HG03196 (cell line): ENCODE measurements around the gene SNCB.
"Not testable (repeated sequence)": the region's sequence is repeated elsewhere in the genome, so short reads cannot be mapped to it uniquely, and the experiment has no call there.

Experiments used
- ATAC-seq: cut with Tn5 transposase; IDR thresholded peaks from one replicate; pipeline ENCODE4 v1.9.1; 2021; ENCODE audit not compliant: unreplicated experiment

The SNCB gene

DNA sequence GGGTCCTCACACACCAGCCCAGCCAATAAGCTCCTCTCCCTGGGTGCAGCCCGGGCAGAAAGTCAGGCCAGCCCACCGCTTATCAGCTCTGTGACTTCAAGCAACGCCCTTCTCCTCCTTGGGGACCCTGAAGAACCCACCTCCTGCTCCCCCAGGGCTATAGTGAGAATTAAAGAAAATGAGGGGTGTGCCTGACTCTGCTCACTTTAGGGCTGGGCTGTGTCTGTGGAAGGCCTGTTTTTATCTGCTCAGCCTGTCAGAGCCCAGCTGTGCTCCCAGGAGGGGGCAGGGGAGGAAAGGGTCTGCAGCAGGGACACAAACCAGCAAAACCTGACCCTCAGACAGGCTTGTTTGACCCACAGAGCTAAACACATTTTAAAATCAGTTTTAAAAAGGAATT lies 24.3 kb downstream of the SNCB start:
- no peak for ATAC-seq

GRCh38 chr5:176603091-176603490 lies 27.2 kb downstream of the SNCB start:
- ATAC-seq: no peak

- ATAC-seq: no peak
Observed at GRCh38 chr5:176601901-176602482, 28.3 kb downstream of the SNCB start.

- not testable (repeated sequence) for ATAC-seq
Observed at GRCh38 chr5:176599749-176600430, 30.4 kb downstream of the SNCB start.

GRCh38 chr5:176597417-176598389 lies 32.6 kb downstream of the SNCB start:
- ATAC-seq: no peak

DNA sequence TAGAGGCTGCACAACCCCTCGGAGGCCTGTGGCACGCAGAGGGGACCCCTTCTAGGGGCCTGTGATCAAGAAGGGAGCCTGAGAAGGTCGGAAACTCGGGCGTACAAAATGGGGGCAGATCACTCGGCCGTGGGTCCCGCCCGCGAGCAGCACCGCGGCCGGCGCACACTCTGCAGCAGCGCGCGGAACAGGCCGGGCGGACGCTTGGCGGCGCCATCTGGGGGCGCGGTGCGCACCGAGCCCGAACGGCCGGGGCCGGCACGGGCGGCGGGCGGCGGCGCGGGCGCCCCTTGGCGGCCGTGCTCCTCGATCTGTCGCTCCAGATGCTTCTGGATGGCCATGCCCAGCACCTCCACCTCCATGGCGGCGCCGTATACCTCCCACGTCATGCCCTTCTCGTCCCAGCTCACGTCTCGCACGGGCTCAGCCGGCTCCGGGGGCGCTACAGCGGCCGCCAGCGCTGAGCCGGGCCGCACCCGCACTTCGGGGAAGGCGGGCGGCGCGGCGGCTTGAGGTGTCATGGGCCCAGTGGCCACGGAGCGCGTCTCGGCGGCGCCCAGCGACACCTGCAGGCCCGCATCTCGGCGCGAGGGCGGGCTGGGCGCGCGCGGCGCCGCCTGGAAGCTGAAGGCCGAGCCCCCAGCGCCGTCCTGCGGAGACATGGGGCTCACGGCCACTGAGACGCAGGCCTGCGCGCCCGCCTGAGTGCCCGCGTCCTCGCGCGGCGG lies 33.5 kb downstream of the SNCB start:
- ATAC-seq: peak; percentile 40

- ATAC-seq: no peak
Observed at GRCh38 chr5:176596069-176596644, 34.2 kb downstream of the SNCB start.

GRCh38 chr5:176595386-176595943 lies 34.9 kb downstream of the SNCB start:
- ATAC-seq: no peak

DNA sequence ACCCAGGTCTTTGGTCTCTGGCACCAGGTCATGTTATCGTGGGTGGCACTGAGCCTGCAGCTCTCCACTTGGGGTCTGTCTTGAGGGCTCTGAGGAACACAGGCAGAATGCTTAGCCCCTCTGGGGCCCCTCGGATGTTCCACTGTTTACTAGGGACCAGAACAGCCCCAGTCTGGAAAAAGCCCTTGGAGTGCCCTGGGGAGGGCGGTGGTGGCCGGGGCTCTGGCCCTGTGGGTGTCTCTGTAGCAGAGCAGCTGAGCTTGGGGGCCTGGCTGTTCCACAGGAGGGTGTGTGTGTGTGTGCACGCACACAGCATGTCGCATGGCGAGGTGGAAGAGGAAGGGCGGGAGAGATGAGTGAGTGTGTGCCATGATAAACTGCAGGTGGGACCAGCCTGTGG lies 35.8 kb downstream of the SNCB start:
- ATAC-seq: no peak

GRCh38 chr5:176593273-176593869 lies 37.0 kb downstream of the SNCB start:
- no peak for ATAC-seq

- no peak for ATAC-seq
Observed at GRCh38 chr5:176592573-176592972, 37.8 kb downstream of the SNCB start.

- ATAC-seq: not testable (repeated sequence)
Observed at GRCh38 chr5:176591667-176592066, 38.7 kb downstream of the SNCB start.

GRCh38 chr5:176590035-176590717 lies 40.2 kb downstream of the SNCB start:
- no peak for ATAC-seq

DNA sequence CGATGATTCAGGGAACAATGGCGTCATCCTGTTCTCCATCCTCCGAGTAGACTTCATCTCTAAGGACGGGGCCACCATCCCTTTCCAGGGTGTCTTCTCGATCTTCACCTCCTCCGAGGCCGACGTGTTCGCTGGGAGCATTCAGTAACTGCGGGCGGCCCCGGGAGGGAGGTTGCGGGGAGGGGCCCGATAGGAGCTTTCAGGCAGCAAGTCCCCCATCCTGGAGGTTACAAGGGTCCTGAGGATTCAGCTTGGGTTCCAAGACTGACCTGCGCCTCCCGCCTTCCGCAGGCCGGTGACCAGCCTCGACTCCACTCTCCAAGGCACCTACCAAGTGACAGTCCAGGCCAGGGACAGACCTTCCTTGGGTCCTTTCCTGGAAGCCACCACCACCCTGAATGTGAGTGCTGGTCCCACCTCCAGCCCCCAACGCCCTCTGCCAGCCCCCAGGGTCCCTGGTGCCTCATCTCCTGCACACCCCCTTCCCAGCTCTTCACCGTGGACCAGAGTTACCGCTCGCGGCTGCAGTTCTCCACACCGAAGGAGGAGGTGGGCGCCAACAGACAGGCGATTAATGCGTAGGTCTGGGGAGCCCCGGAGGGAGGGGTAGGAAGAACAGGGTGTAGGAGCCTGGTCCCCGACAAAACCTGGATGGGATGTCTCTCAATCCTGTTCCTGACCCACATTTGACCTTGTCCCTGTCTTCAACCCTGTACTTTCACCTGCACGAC lies 41.1 kb downstream of the SNCB start:
- no peak for ATAC-seq

- ATAC-seq: no peak
Observed at GRCh38 chr5:176588297-176588696, 42.0 kb downstream of the SNCB start.

DNA sequence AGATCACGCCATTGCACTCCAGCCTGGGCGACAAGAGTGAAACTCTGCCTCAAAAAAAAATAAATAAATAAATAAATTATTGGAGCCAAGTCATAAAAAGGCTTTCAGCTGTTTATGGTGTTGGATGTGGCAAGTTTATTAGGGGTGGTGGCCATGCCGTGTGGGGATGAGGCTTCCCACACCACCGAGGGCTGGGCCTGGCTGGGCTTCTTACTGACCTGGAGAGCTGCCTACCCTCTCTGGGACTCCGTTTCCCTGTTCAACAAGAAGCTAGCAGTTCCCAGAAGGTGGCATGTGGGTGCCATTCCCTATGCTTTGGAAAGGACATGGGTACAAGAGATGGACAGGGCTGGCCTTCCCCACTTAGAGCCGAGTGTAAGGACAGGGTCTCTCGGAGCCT lies 42.9 kb downstream of the SNCB start:
- ATAC-seq: no peak

- no peak for ATAC-seq
Observed at GRCh38 chr5:176583076-176583475, 47.3 kb downstream of the SNCB start.

DNA sequence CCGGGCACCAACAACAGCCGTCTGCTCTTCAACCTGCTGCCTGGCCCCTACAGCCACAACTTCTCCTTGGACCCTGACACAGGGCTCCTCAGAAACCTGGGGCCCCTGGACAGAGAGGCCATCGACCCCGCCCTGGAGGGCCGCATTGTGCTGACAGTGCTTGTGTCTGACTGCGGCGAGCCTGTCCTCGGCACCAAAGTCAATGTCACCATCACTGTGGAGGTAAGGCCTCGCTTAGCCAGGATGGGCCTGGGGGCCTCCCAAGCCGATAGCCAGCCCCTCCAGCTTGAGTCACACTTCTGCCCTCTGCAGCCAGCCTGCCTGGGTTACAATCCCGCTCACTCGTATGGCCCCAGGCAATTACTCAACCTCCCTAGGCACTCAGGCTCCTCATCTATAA lies 49.0 kb downstream of the SNCB start:
- no peak for ATAC-seq

DNA sequence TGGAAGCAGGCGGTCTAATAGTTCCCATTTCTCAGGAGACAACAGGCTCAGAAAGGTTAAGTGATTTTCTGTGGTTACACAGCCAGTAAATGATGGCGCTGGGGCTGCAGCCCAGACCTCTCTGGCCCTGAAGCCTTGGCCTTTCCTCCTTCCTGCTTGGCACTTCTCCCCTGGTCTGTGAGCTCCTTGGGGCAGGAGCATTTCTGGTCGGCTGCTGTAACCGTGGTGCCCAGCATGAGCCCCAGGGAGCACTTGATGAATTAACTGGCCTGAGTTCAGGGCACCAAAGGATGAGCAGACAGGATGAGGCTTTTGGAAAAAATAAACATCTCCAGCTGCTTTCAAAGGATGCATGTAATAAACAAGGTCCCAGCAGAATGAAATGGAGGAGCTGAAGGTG lies 51.0 kb downstream of the SNCB start:
- ATAC-seq: no peak
